Activated T-helper 1 cell treated with Interleukin-2 at 50 U/mL for 16 hours (primary cell): ENCODE data around the gene FLVCR1.
"Not testable (repeated sequence)": the region's sequence is repeated elsewhere in the genome, so short reads cannot be mapped to it uniquely, and the experiment has no call there.

Experiments used
- DNase-seq: peaks from one replicate; pipeline ENCODE4 v3.0.0-alpha.2; 2020; ENCODE audit warnings: low read depth

The FLVCR1 gene

DNA sequence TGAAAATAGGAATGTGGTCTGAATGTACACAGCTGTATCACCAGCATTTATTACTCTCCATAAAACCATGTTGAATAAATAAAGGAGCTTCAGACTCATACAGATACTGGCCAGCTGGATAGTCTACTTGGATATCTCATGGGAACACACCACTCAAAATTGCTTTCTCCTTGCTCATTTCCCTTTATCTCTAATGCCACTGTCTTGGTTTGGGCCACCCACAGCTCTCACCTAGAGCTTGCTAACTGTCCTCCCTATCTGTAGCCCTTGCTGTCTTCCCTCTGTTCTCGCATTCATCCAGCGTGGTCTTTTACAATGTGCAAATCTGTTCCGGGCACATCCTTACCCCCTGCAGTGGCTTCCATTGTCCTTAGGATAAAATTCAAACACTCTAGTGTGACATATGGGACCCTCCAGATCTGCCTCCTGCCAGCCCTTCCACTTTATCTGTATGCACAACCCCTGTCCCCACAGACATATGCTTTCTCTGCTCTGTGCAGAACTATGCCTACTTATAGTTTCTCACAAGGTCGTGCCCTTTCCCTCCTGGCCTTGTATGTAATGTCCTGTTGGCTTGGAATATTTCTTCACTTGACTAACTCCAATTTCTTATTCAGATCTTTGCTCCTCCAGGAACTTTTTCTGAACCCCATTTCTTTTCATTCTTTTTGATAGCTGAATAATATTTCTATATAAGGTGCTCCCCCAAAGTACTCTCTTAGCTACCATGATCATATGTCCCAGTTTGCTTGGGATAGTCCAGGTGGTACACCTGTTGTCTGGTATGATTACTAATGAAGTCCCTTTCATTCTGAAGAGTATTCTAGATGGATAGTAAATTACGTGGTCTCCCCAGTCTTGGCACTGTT is 2.9 kb downstream of the FLVCR1 start:
- DNase-seq: no peak

- no peak for DNase-seq
Measured at GRCh38 chr1:212862111-212862690, 4.1 kb downstream of the FLVCR1 start.

- not testable (repeated sequence) for DNase-seq
Measured at GRCh38 chr1:212863345-212863744, 5.3 kb downstream of the FLVCR1 start.

DNA sequence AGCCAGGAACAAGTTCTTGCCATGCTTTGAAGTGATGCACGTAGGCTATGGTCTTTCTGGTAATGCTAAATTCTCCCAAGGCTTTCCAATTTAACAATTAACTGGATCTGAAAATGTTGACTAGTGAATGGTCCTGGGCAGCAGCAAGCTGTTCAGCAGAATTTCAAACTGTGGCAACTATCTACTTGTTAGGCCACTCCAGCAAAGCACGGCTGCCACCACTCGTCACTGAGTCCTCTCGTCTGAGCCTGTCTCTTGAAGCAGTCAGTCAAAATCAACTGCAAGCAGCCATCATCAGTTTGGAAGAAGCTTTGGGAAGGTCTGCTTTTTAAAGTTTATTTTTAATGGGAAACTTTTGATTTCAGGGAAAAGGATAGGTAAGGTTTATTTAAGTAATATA is 6.1 kb downstream of the FLVCR1 start:
- no peak for DNase-seq

- DNase-seq: no peak
Measured at GRCh38 chr1:212867192-212867591, 9.1 kb downstream of the FLVCR1 start.

DNA sequence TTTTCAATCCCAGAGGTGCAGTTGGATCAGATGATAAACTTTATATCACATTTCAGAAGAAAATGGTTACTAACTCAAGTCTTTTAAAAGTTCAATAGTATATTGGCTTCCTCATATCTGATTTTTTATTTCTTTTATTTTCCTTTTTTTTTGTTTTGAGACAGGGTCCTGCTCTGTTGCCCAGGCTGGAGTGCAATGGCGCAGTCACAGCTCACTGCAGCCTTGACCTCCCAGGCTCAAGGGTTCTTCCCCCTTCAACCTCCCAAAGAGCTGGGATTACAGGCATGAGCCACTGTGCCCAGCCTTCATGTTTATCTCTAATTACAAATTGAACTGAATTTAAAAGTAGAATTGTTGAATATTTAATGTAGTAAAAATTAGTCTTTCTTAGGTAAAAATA is 13.9 kb downstream of the FLVCR1 start:
- DNase-seq: no peak

GRCh38 chr1:212873518-212873917 is 15.4 kb downstream of the FLVCR1 start:
- DNase-seq: no peak

GRCh38 chr1:212878418-212878817 is 20.3 kb downstream of the FLVCR1 start:
- no peak for DNase-seq

GRCh38 chr1:212879947-212880690 is 22.0 kb downstream of the FLVCR1 start:
- DNase-seq: no peak

GRCh38 chr1:212884592-212884991 is 26.5 kb downstream of the FLVCR1 start:
- no peak for DNase-seq

DNA sequence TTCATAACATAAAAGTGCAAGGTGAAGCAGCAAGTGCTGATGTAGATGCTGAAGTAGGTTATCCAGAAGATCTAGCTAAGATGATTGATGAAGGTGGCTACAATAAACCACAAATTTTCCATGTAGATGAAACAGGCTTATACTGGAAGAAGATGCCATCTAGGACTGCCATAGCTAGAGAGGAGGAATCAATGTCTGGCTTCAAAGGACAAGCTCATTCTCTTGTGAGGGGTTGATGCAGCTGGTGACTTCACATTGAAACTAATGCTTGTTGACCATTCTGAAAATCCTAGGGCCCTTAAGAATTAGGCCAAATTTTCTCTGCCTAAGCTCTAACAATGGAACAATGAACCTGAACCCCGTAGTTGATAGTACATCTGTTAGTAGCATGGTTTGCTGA is 34.0 kb downstream of the FLVCR1 start:
- DNase-seq: no peak

- DNase-seq: no peak
Measured at GRCh38 chr1:212899845-212900244, 41.8 kb downstream of the FLVCR1 start.

DNA sequence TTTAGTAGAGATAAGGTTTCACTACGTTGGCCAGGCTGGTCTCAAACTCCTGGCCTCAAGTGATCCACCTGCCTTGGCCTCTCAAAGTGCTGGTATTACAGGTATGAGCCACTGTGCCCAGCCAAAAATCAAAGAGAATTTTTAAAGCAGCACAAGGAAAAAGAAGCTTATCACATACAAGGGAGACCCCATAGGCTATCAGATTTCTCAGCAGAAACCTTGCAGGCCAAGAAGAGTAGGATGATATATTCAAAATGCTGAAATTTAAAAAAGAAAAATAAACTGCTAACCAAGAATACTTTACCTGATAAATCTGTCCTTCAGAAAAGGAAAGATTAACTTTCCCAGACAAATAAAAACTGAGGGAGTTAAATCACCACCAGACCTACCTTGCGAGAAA is 43.2 kb downstream of the FLVCR1 start:
- no peak for DNase-seq

DNA sequence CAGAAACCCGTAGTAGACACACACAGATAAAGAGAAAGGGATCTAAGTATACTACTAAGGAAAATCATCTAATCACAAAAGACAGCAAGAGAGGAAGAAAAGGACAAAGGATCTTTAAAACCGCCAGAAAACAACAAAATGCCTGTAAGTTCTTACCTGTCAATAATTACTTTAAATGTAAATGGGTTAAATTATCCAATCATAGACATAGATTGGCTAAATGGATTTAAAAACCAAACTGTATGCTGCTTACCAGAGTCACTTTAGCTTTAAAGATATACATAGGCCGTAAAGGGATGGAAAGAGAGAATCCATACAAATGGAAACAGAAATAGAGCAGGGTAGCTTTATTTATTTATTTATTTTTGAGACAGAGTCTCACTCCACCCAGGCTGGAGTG is 44.0 kb downstream of the FLVCR1 start:
- DNase-seq: no peak

- no peak for DNase-seq
Measured at GRCh38 chr1:212903664-212904063, 45.6 kb downstream of the FLVCR1 start.

GRCh38 chr1:212908071-212908470 is 50.0 kb downstream of the FLVCR1 start:
- not testable (repeated sequence) for DNase-seq

DNA sequence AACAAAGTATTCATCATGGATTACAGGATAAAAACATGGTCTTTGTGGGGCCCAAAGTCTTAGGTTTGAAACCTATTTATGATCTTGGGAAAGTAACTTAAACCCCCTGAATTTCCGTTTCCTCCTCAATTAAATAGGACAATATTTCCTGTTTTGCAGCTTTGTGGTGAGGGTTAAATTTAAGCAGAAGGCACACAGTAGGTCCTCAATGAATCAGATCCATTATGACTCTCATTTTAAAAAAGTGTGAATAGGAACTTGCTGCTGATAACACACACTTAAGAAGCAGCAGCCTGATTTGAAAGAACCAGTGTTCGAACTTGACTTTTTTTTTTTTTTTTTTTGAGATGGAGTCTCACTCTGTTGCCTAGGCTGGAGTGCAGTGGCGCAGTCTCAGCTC is 50.9 kb downstream of the FLVCR1 start:
- DNase-seq: no peak

DNA sequence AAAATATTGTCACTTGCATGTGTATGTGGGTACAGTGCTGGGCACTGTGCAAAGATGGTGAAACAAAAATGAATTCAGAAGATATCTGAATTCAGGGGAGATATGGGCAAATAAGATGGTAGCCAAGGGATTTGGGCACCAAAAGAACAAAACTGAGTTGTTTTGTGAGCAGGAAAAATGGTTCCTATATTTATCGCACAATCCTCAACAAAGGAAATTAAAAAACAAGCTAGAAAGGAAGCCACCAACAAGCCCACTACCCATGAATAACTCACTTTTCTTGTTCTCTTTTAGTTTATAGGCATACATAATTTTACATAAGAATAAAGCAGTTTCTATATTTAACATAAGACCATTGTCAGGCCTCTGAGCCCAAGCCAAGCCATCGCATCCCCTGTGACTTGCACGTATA is 51.6 kb downstream of the FLVCR1 start:
- DNase-seq: no peak

DNA sequence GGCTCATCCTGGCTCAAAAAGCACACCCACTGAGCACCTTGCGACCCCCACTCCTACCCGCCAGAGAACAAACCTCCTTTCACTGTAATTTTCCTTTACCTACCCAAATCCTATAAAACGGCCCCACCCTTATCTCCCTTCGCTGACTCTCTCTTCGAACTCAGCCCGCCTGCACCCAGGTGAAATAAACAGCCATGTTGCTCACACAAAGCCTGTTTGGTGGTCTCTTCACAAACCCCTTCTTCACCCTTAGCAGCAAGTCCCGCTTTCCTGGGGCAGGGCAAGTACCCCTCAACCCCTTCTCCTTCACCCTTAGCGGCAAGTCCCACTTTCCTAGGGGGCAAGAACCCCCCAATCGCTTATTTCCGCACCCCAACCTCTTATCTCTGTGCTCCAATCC is 52.1 kb downstream of the FLVCR1 start:
- not testable (repeated sequence) for DNase-seq

GRCh38 chr1:212913638-212914037 is 55.6 kb downstream of the FLVCR1 start:
- DNase-seq: not testable (repeated sequence)

DNA sequence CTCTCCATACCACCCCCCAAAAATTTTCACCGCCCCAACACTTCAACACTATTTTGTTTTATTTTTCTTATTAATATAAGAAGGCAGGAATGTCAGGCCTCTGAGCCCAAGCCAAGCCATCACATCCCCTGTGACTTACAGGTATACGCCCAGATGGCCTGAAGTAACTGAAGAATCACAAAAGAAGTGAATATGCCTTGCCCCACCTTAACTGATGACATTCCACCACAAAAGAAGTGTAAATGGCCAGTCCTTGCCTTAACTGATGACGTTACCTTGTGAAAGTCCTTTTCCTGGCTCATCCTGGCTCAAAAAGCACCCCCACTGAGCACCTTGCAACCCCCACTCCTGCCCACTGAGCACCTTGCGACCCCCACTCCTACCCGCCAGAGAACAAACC is 56.0 kb downstream of the FLVCR1 start:
- DNase-seq: not testable (repeated sequence)

GRCh38 chr1:212914789-212915188 is 56.7 kb downstream of the FLVCR1 start:
- no peak for DNase-seq
